GM19324 (cell line): ENCODE results near the gene PIGZ.

ENCODE experiments used
- ATAC-seq: cut with Tn5 transposase; IDR thresholded peaks from one replicate; pipeline ENCODE4 v1.9.1; 2021; ENCODE audit warnings: mild to moderate bottlenecking, moderate library complexity; ENCODE audit not compliant: unreplicated experiment, low FRiP score

The PIGZ gene

DNA sequence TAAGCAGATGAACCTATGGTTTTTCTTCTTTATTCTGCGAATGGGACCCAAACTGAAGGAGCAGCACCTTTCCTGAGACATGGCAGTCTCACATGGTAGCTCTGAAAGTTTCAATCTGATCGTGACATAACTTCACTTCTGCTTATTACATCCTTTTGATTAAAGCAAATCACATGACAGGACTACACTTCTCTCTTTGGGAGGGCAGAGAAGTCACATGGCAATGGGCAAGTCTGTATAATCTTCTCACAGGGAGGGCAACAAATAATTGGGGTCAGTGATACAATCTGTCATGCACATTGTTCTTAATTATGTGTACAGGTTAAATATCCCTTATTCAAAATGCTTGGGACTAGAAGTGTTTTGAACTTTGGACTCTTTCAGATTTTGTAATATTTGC is 47.9 kb downstream of the PIGZ start:
- ATAC-seq: no peak

DNA sequence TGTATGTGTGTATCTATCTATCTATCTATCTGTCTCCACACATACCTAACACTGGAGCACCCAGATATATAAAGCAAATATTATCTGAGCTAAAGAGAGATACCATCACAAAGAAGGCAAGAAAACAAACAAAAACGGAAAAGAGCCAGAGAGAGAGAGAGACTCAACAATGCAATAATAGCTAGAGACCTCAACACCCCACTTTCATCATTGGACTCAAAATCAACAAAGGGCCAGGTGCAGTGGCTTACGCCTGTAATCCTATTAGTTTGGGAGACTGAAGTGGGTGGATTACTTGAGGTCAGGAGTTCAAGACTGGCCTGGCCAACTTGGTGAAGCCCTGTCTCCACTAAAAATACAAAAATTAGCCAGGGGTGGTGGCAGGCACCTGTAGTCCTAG is 49.7 kb downstream of the PIGZ start:
- no peak for ATAC-seq

DNA sequence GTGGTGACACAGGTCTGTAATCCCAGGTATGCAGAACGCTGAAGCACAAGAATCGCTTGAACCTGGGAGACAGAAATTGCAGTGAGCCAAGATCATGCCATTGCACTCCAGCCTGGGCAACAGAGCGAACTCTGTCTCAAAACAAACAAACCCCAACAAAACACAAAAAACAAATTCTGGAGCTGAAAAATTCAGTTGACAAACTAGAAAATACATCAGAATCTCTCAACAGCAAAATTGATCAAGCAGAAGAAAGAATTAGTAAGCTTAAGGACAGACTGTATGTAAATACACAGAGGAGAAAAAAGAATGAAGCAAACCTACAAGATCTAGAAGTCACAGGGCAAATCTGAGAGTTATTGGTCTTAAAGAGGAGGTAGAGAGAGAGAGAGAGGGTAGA is 51.6 kb downstream of the PIGZ start:
- no peak for ATAC-seq

DNA sequence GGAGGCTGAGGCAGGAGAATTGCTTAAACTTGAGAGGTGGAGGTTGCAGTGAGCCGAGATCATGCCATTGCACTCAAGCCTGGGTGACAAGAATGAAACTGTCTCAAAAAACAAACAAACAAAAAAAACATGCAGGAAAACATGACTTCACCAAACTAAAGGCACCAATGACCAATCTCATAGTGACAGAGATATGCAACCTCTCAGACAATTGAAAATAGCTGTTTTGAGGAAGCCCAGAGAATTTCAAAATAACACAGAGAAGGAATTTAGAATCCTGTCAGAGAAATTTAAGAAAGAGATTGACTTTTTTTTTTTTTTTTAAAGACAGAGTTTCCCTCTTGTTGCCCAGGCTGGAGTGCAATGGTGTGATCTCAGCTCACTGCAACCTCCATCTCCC is 52.4 kb downstream of the PIGZ start:
- no peak for ATAC-seq

DNA sequence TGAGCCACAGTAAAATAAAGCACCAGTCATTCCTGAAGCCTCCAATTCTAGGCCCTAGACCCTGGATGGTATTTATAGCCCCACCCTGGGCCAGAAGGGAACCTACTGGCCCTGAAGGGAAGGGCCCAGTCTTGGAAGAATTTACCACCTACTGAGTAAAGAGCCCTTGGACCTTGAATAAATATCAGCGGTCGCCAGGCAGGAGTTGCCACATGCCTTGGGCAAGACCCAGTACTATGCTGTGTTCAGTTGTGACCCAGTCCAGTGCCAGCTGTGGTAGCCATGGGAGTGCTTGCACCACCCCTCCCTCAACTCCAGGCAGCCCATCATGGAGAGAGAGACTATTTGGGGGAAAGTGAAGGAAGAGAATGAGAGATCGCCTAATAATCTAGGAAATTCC is 53.3 kb downstream of the PIGZ start:
- no peak for ATAC-seq

DNA sequence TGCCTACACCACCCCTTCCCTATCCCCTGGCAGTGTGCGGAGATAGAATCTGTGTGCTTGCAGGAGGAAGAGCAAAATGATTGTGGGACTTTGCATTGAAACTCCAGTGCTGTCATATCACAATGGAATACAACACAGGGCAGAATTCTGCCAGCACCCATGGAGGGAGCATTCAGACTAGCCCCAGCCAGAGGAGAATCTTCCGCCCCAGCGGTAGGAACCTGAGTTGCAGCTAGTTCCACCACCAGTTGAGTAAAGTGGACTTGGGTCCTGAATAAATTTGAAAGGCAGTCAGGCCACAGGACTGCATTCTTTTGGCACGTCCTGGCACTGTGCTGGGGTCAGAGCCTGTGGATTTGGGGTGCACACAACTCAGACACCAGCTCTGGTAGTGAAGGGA is 53.8 kb downstream of the PIGZ start:
- ATAC-seq: no peak

DNA sequence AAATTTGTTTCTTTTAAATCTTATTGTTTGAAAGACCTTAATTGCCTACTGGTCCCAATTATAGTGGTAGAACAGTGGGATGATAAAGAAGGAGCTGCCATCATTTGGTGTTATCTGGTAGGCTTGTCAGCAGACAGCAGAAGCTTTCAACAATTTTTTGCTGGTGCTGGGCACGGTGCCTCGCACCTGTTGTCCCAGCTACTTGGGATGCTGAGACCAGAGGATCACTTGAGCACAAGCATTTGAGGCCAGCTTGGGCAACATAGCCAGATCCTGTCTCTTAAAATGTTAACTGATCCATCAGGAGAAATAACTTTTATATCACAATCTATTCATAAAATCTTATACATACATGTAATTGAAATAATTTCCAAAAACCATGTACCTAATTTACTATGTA is 64.9 kb downstream of the PIGZ start:
- ATAC-seq: no peak

DNA sequence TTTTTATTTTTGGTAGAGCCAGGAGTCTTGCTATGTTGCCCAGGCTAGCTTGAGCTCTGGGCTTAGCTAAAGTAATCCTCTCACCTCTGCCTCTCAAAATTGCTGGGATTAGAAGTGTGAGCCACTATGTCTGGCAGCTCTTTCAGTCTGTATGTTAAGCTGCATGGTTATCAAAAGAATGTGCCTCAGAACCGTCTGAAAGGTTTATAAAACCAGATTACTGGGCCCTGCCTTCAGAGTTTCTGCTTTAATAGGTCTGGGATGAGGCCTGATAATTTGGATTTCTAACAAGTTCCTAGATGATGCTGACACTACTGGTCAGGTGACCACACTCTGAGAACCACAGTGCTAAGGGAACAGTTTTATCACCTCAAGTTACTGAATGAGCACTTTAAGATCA is 66.3 kb downstream of the PIGZ start:
- ATAC-seq: no peak

DNA sequence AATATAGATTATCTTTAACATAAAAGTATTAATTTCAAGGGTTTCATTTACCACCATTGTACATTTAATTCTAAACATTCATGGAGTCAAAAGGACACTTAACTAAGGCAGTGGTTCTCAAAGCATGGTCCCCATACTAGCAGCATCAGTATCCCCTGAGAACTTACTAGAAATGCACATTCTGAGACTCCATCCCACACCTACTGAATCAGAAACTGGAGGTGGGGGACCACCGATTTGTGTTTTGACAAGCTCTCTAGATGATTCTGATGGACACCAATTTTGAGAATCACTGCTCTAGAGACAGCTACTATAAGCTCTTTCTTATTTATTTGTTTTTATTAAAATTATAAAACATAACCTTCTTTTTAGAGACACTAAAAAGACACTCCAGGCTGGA is 66.9 kb downstream of the PIGZ start:
- ATAC-seq: no peak
